Osteoblast (primary cell): ENCODE data around the gene WWOX. TPM values are rescaled to one million over a fixed set of nuclear protein-coding genes. Genes with fewer than 3 reads are reported as not detected.

Source experiments
- DNase-seq: peaks from one replicate; pipeline ENCODE4 v3.0.0; 2011; ENCODE audit warnings: low spot score, mixed read lengths; ENCODE audit not compliant: insufficient read length; ENCODE audit errors: missing footprints
- H2AFZ ChIP-seq: 2 replicates; pipeline ENCODE4 v1.6.0; 2011; ENCODE audit warnings: mild to moderate bottlenecking, low read length
- H3K27ac ChIP-seq: 2 replicates; pipeline ENCODE4 v1.5.1; 2011; ENCODE audit warnings: mild to moderate bottlenecking, low read depth, low read length, moderate library complexity
- H3K27me3 ChIP-seq: 2 replicates; pipeline ENCODE4 v1.6.0; 2012; ENCODE audit warnings: mild to moderate bottlenecking, control low read depth, inconsistent platforms, low read length, moderate library complexity; ENCODE audit not compliant: insufficient read depth
- H3K36me3 ChIP-seq: 2 replicates; pipeline ENCODE4 v1.5.1; 2011; ENCODE audit warnings: mild to moderate bottlenecking, low read length, control low read depth, moderate library complexity; ENCODE audit not compliant: insufficient read depth
- H3K4me1 ChIP-seq: 2 replicates; pipeline ENCODE4 v1.5.1; 2011; ENCODE audit warnings: mild to moderate bottlenecking, low read length, control low read depth, moderate library complexity; ENCODE audit not compliant: insufficient read depth
- H3K4me2 ChIP-seq: 2 replicates; pipeline ENCODE4 v1.6.0; 2011; ENCODE audit warnings: mild to moderate bottlenecking, low read length; ENCODE audit not compliant: insufficient read depth
- H3K4me3 ChIP-seq: fragments of 200-600 bp; sonication (generic); 3 replicates; pipeline ENCODE4 v1.5.1; 2012; ENCODE audit warnings: mild to moderate bottlenecking, low read length, inconsistent platforms; ENCODE audit not compliant: insufficient read depth
- H3K79me2 ChIP-seq: 2 replicates; pipeline ENCODE4 v1.6.0; 2012; ENCODE audit warnings: mild to moderate bottlenecking, low read length, control low read depth, inconsistent platforms; ENCODE audit not compliant: insufficient read depth
- H3K9me3 ChIP-seq: 2 replicates; pipeline ENCODE4 v1.5.1; 2011; ENCODE audit warnings: low read depth, low read length, control low read depth
- H4K20me1 ChIP-seq: 2 replicates; pipeline ENCODE4 v1.6.0; 2012; ENCODE audit warnings: mild to moderate bottlenecking, low read length, control low read depth; ENCODE audit not compliant: insufficient read depth
- total RNA-seq: library from RNA; depleted of rRNA; stranded (reverse); fragments of >200 nt; gene quantifications from 2 replicates; pipeline ENCODE4 v1.2.3, GENCODE V29; 2012
- TF ChIP-seq, protein P1 (sequence below): IDR thresholded peaks from 2 replicates; pipeline ENCODE4 v1.5.1; 2011; ENCODE audit warnings: mild to moderate bottlenecking, low read depth, low read length, moderate library complexity; ENCODE audit errors: extremely low read depth

WWOX gene
- total RNA-seq, 1 donor: 23.9 TPM

- no peak for DNase-seq
- no peaks in the 10 kb centered on the region for H3K27me3 ChIP-seq
- H3K4me2 ChIP-seq: no peak overlapping the region
- no peaks in the 10 kb centered on the region for H3K79me2 ChIP-seq
- no peaks in the 10 kb centered on the region for H4K20me1 ChIP-seq
- no peak overlapping the region for H3K4me3 ChIP-seq
- TF ChIP-seq, protein P1, sequence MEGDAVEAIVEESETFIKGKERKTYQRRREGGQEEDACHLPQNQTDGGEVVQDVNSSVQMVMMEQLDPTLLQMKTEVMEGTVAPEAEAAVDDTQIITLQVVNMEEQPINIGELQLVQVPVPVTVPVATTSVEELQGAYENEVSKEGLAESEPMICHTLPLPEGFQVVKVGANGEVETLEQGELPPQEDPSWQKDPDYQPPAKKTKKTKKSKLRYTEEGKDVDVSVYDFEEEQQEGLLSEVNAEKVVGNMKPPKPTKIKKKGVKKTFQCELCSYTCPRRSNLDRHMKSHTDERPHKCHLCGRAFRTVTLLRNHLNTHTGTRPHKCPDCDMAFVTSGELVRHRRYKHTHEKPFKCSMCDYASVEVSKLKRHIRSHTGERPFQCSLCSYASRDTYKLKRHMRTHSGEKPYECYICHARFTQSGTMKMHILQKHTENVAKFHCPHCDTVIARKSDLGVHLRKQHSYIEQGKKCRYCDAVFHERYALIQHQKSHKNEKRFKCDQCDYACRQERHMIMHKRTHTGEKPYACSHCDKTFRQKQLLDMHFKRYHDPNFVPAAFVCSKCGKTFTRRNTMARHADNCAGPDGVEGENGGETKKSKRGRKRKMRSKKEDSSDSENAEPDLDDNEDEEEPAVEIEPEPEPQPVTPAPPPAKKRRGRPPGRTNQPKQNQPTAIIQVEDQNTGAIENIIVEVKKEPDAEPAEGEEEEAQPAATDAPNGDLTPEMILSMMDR: no peak
- H3K36me3 ChIP-seq: no peaks in the 10 kb centered on the region
- H2AFZ ChIP-seq: no peak overlapping the region
- H3K27ac ChIP-seq: no peak overlapping the region
- H3K9me3 ChIP-seq: no peaks in the 10 kb centered on the region
- no peaks in the 10 kb centered on the region for H3K4me1 ChIP-seq
Measured at GRCh38 chr16:78333808-78334207, 234.4 kb downstream of the WWOX start.

DNA sequence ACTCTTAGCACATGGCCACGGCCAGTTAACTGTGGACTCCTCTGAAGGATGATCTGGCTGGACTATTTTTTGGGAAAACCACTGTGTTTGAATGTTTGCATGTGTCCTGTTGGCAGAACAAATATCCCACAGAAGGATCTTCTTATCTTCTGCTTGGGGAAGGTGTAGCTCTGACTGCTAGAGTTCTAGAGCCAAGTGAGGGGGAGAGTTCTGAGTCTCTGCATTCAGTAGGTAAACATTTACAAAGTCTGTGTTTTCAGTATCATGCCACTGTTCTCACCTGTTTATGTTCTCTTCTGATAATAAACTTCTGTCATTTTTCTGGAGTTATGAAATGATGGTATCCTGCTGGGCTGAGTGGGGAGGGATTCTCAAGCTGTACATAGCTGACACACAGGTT lies 241.1 kb downstream of the WWOX start:
- H3K27me3 ChIP-seq: no peaks in the 10 kb centered on the region
- no peaks in the 10 kb centered on the region for H3K9me3 ChIP-seq
- TF ChIP-seq, protein P1: no peak
- H2AFZ ChIP-seq: no peak overlapping the region
- no peak overlapping the region for H3K4me2 ChIP-seq
- H4K20me1 ChIP-seq: no peaks in the 10 kb centered on the region
- H3K4me1 ChIP-seq: no peaks in the 10 kb centered on the region
- H3K4me3 ChIP-seq: no peak overlapping the region
- H3K79me2 ChIP-seq: no peaks in the 10 kb centered on the region
- no peaks in the 10 kb centered on the region for H3K36me3 ChIP-seq
- H3K27ac ChIP-seq: no peak overlapping the region
- DNase-seq: no peak

GRCh38 chr16:78348068-78348467 lies 248.6 kb downstream of the WWOX start:
- H3K27me3 ChIP-seq: no peaks in the 10 kb centered on the region
- DNase-seq: no peak
- TF ChIP-seq, protein P1: no peak
- no peaks in the 10 kb centered on the region for H3K4me1 ChIP-seq
- H3K4me2 ChIP-seq: no peak overlapping the region
- H3K79me2 ChIP-seq: no peaks in the 10 kb centered on the region
- H3K27ac ChIP-seq: no peak overlapping the region
- H3K9me3 ChIP-seq: no peaks in the 10 kb centered on the region
- no peak overlapping the region for H3K4me3 ChIP-seq
- H2AFZ ChIP-seq: no peak overlapping the region
- no peaks in the 10 kb centered on the region for H4K20me1 ChIP-seq
- H3K36me3 ChIP-seq: no peaks in the 10 kb centered on the region

GRCh38 chr16:78348886-78349285 lies 249.4 kb downstream of the WWOX start:
- Histone ChIP-seq H3K36me3 (no peaks in the 10 kb centered on the region), H3K4me2 (no peak overlapping the region), H3K9me3 (no peaks in the 10 kb centered on the region), H3K4me3 (no peak overlapping the region), H2AFZ (no peak overlapping the region), H3K27ac (no peak overlapping the region), H3K79me2 (no peaks in the 10 kb centered on the region), H3K4me1 (no peaks in the 10 kb centered on the region), H4K20me1 (no peaks in the 10 kb centered on the region), H3K27me3 (no peaks in the 10 kb centered on the region)
- TF ChIP-seq, protein P1: no peak
- no peak for DNase-seq
